Measurements from ENCODE around the gene RAB11FIP5. TPM values are rescaled to one million over a fixed set of nuclear protein-coding genes. Genes with fewer than 3 reads are reported as not detected.

RAB11FIP5 gene
- total and polyA plus RNA-seq, 2 experiments from 2014 or later: 4.4 to 16.6 TPM

DNA sequence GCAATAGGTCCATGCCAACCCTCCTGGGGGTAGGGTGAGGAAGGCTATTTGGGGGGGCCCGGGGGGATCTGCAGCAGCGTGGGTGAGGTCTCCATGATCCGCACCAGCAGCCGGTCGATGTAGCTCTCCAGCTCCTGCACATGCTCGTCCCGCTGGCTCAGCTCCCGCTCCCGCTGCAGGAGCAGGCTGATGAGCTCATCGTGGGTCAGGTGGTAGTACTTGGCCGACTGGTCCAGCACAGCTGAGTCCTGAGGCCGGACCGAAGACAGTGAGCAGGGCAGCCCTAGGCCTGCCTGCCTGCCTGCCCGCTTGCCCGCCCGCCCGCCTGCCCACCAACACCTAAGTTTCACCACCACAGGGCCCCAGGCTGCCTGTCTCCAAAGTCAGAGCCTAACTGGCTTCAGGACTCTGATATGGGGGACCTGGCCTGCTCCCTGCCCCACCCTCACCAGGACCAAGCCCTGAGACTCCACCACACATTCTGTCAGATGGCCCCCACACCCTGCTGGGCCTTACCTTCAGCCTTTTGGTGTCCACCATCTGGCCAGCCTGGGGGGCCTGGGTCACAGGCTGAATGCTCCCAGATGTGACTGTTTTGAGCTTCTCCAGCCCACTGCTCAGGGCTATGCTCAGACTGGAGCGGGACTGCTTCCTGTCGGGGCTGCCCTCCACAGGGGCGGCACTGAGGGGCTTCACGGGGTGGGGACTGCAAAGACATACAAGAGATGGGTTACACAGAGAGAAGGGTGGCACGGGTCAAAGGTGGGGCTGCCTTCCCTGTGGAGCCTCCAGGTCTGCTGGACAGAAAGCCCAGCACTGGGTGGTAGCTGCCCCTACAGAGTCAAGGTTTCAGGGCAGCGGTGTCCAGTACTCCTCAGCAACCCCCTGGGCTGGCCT is 37.0 kb downstream of the RAB11FIP5 start (continued):
- TF ChIP-seq, protein P1, sequence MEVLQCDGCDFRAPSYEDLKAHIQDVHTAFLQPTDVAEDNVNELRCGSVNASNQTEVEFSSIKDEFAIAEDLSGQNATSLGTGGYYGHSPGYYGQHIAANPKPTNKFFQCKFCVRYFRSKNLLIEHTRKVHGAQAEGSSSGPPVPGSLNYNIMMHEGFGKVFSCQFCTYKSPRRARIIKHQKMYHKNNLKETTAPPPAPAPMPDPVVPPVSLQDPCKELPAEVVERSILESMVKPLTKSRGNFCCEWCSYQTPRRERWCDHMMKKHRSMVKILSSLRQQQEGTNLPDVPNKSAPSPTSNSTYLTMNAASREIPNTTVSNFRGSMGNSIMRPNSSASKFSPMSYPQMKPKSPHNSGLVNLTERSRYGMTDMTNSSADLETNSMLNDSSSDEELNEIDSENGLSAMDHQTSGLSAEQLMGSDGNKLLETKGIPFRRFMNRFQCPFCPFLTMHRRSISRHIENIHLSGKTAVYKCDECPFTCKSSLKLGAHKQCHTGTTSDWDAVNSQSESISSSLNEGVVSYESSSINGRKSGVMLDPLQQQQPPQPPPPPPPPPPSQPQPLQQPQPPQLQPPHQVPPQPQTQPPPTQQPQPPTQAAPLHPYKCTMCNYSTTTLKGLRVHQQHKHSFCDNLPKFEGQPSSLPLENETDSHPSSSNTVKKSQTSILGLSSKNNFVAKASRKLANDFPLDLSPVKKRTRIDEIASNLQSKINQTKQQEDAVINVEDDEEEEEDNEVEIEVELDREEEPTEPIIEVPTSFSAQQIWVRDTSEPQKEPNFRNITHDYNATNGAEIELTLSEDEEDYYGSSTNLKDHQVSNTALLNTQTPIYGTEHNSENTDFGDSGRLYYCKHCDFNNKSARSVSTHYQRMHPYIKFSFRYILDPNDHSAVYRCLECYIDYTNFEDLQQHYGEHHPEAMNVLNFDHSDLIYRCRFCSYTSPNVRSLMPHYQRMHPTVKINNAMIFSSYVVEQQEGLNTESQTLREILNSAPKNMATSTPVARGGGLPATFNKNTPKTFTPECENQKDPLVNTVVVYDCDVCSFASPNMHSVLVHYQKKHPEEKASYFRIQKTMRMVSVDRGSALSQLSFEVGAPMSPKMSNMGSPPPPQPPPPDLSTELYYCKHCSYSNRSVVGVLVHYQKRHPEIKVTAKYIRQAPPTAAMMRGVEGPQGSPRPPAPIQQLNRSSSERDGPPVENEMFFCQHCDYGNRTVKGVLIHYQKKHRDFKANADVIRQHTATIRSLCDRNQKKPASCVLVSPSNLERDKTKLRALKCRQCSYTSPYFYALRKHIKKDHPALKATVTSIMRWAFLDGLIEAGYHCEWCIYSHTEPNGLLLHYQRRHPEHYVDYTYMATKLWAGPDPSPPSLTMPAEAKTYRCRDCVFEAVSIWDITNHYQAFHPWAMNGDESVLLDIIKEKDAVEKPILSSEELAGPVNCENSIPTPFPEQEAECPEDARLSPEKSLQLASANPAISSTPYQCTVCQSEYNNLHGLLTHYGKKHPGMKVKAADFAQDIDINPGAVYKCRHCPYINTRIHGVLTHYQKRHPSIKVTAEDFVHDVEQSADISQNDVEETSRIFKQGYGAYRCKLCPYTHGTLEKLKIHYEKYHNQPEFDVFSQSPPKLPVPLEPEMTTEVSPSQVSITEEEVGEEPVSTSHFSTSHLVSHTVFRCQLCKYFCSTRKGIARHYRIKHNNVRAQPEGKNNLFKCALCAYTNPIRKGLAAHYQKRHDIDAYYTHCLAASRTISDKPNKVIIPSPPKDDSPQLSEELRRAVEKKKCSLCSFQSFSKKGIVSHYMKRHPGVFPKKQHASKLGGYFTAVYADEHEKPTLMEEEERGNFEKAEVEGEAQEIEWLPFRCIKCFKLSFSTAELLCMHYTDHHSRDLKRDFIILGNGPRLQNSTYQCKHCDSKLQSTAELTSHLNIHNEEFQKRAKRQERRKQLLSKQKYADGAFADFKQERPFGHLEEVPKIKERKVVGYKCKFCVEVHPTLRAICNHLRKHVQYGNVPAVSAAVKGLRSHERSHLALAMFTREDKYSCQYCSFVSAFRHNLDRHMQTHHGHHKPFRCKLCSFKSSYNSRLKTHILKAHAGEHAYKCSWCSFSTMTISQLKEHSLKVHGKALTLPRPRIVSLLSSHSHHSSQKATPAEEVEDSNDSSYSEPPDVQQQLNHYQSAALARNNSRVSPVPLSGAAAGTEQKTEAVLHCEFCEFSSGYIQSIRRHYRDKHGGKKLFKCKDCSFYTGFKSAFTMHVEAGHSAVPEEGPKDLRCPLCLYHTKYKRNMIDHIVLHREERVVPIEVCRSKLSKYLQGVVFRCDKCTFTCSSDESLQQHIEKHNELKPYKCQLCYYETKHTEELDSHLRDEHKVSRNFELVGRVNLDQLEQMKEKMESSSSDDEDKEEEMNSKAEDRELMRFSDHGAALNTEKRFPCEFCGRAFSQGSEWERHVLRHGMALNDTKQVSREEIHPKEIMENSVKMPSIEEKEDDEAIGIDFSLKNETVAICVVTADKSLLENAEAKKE (CRISPR knock-in tag; IDR thresholded peaks at IDR 0.05): no peak
- TF ChIP-seq EZH2phosphoT487 (IDR thresholded peaks at IDR 0.05; ENCODE audit: unreplicated experiment) (no peak), POLR2AphosphoS5 (IDR thresholded peaks at IDR 0.05; ENCODE audit: low read depth) (no peak), EZH2 (IDR thresholded peaks at IDR 0.05; ENCODE audit: low read depth, unreplicated experiment) (no peak), CREB1 (CRISPR knock-in tag; IDR thresholded peaks at IDR 0.05; ENCODE audit: low read depth) (no peak), ZNF114 (CRISPR knock-in tag; IDR thresholded peaks at IDR 0.05) (no peak), NANOG (IDR thresholded peaks at IDR 0.05; ENCODE audit: borderline replicate concordance) (no peak), JUNB (IDR thresholded peaks at IDR 0.05; ENCODE audit: unreplicated experiment) (no peak), ZNF331 (CRISPR knock-in tag; IDR thresholded peaks at IDR 0.05; ENCODE audit: low read depth) (no peak)
- TF ChIP-seq, protein P2, sequence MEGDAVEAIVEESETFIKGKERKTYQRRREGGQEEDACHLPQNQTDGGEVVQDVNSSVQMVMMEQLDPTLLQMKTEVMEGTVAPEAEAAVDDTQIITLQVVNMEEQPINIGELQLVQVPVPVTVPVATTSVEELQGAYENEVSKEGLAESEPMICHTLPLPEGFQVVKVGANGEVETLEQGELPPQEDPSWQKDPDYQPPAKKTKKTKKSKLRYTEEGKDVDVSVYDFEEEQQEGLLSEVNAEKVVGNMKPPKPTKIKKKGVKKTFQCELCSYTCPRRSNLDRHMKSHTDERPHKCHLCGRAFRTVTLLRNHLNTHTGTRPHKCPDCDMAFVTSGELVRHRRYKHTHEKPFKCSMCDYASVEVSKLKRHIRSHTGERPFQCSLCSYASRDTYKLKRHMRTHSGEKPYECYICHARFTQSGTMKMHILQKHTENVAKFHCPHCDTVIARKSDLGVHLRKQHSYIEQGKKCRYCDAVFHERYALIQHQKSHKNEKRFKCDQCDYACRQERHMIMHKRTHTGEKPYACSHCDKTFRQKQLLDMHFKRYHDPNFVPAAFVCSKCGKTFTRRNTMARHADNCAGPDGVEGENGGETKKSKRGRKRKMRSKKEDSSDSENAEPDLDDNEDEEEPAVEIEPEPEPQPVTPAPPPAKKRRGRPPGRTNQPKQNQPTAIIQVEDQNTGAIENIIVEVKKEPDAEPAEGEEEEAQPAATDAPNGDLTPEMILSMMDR (conservative IDR thresholded peaks at IDR 0.05; ENCODE audit: low read depth in 2 of 2): no peak
- TF ChIP-seq, protein P3, sequence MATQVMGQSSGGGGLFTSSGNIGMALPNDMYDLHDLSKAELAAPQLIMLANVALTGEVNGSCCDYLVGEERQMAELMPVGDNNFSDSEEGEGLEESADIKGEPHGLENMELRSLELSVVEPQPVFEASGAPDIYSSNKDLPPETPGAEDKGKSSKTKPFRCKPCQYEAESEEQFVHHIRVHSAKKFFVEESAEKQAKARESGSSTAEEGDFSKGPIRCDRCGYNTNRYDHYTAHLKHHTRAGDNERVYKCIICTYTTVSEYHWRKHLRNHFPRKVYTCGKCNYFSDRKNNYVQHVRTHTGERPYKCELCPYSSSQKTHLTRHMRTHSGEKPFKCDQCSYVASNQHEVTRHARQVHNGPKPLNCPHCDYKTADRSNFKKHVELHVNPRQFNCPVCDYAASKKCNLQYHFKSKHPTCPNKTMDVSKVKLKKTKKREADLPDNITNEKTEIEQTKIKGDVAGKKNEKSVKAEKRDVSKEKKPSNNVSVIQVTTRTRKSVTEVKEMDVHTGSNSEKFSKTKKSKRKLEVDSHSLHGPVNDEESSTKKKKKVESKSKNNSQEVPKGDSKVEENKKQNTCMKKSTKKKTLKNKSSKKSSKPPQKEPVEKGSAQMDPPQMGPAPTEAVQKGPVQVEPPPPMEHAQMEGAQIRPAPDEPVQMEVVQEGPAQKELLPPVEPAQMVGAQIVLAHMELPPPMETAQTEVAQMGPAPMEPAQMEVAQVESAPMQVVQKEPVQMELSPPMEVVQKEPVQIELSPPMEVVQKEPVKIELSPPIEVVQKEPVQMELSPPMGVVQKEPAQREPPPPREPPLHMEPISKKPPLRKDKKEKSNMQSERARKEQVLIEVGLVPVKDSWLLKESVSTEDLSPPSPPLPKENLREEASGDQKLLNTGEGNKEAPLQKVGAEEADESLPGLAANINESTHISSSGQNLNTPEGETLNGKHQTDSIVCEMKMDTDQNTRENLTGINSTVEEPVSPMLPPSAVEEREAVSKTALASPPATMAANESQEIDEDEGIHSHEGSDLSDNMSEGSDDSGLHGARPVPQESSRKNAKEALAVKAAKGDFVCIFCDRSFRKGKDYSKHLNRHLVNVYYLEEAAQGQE (IDR thresholded peaks at IDR 0.05; ENCODE audit: unreplicated experiment): no peak
